SK-N-SH treated with all-trans-retinoic acid at 6 μM for 48 hours (cell line): ENCODE data around the gene BLOC1S6.
A peak's percentile ranks its signal among the peaks of the same experiment; 100 is the strongest.

ENCODE experiments used
- ATAC-seq: fragments of 200-7000 bp; cut with Tn5 transposase; 3 replicates; pipeline ENCODE4 v1.9.1; 2020; ENCODE audit warnings: mild to moderate bottlenecking, moderate library complexity
- BACH2 ChIP-seq: fragments of 250-450 bp; sonication (Bioruptor Pico); IDR thresholded peaks from 2 replicates; pipeline ENCODE4 v1.9.0; 2021; ENCODE audit warnings: mild to moderate bottlenecking, borderline replicate concordance
- CREB5 ChIP-seq: fragments of 250-450 bp; sonication (Bioruptor Pico); IDR thresholded peaks from 2 replicates; pipeline ENCODE4 v1.5.1; 2020; ENCODE audit warnings: low read depth, mild to moderate bottlenecking, moderate library complexity
- CSRNP3 ChIP-seq: fragments of 250-450 bp; sonication (Bioruptor Pico); IDR thresholded peaks from 2 replicates; pipeline ENCODE4 v1.5.1; 2021; ENCODE audit warnings: mild to moderate bottlenecking, moderate library complexity
- ESRRG ChIP-seq: fragments of 250-450 bp; sonication (Bioruptor Pico); IDR thresholded peaks from 2 replicates; pipeline ENCODE4 v1.6.1; 2021; ENCODE audit warnings: mild to moderate bottlenecking
- GLIS3 ChIP-seq: fragments of 250-450 bp; sonication (Bioruptor Pico); IDR thresholded peaks from 2 replicates; pipeline ENCODE4 v1.5.0; 2020; ENCODE audit warnings: mild to moderate bottlenecking, moderate library complexity
- ISL1 ChIP-seq: fragments of 250-450 bp; sonication (Bioruptor Pico); IDR thresholded peaks from 2 replicates; pipeline ENCODE4 v2.1.2; 2022; ENCODE audit warnings: mild to moderate bottlenecking, moderate library complexity
- OSR1 ChIP-seq: fragments of 250-450 bp; sonication (Bioruptor Pico); IDR thresholded peaks from 2 replicates; pipeline ENCODE4 v1.8.0; 2022; ENCODE audit warnings: moderate library complexity, mild to moderate bottlenecking, inconsistent platforms
- PATZ1 ChIP-seq: fragments of 250-450 bp; sonication (Bioruptor Pico); IDR thresholded peaks from 2 replicates; pipeline ENCODE4 v1.8.0; 2020; ENCODE audit warnings: mild to moderate bottlenecking, moderate library complexity, borderline replicate concordance
- POU6F1 ChIP-seq: fragments of 250-450 bp; sonication (Bioruptor Pico); IDR thresholded peaks from 2 replicates; pipeline ENCODE4 v1.8.0; 2021; ENCODE audit warnings: low read depth, mild to moderate bottlenecking, moderate library complexity, borderline replicate concordance
- PPARA ChIP-seq: fragments of 250-450 bp; sonication (Bioruptor Pico); IDR thresholded peaks from 2 replicates; pipeline ENCODE4 v1.5.0; 2020; ENCODE audit warnings: mild to moderate bottlenecking, borderline replicate concordance
- RARB ChIP-seq: fragments of 250-450 bp; sonication (Bioruptor Pico); IDR thresholded peaks from 2 replicates; pipeline ENCODE4 v1.8.0; 2021; ENCODE audit warnings: mild to moderate bottlenecking, moderate library complexity
- SNAI2 ChIP-seq: fragments of 250-450 bp; sonication (Bioruptor Pico); IDR thresholded peaks from 2 replicates; pipeline ENCODE4 v1.5.0; 2020; ENCODE audit warnings: mild to moderate bottlenecking, moderate library complexity
- TCF4 ChIP-seq: fragments of 250-450 bp; sonication (Bioruptor Pico); IDR thresholded peaks from 2 replicates; pipeline ENCODE4 v1.8.0; 2021; ENCODE audit warnings: mild to moderate bottlenecking, moderate library complexity, borderline replicate concordance
- TSHZ2 ChIP-seq: fragments of 250-450 bp; sonication (Bioruptor Pico); IDR thresholded peaks from 2 replicates; pipeline ENCODE4 v1.5.0; 2020; ENCODE audit warnings: mild to moderate bottlenecking, moderate library complexity
- ZC3H10 ChIP-seq: fragments of 250-450 bp; sonication (Bioruptor Pico); IDR thresholded peaks from 2 replicates; pipeline ENCODE4 v1.5.1; 2021; ENCODE audit warnings: mild to moderate bottlenecking, moderate library complexity
- ZFP3 ChIP-seq: fragments of 250-450 bp; sonication (Bioruptor Pico); IDR thresholded peaks from 2 replicates; pipeline ENCODE4 v1.5.0; 2020; ENCODE audit warnings: mild to moderate bottlenecking, moderate library complexity
- ZNF565 ChIP-seq: fragments of 450-650 bp; formaldehyde crosslinking; conservative IDR thresholded peaks from 2 replicates; pipeline ENCODE4 v1.5.0; 2020; ENCODE audit warnings: low read depth, mild to moderate bottlenecking, moderate library complexity
- ZNF70 ChIP-seq: fragments of 450-650 bp; formaldehyde crosslinking; IDR thresholded peaks from 2 replicates; pipeline ENCODE4 v1.5.0; 2020; ENCODE audit warnings: mild to moderate bottlenecking, moderate library complexity
- ZNF8 ChIP-seq: fragments of 450-650 bp; formaldehyde crosslinking; IDR thresholded peaks from 2 replicates; pipeline ENCODE4 v1.5.0; 2020; ENCODE audit warnings: mild to moderate bottlenecking, moderate library complexity

BLOC1S6 gene

GRCh38 chr15:45631776-45632175, 44.6 kb downstream of the BLOC1S6 start:
- no peak for ATAC-seq
- TF ChIP-seq ZNF70 (CRISPR knock-in tag) (no peak), CREB5 (CRISPR knock-in tag) (no peak), CSRNP3 (CRISPR knock-in tag) (no peak), PPARA (CRISPR knock-in tag) (no peak), TSHZ2 (no peak), ISL1 (no peak), PATZ1 (CRISPR knock-in tag) (no peak), ESRRG (CRISPR knock-in tag) (no peak), ZC3H10 (CRISPR knock-in tag) (no peak), GLIS3 (no peak), RARB (CRISPR knock-in tag) (no peak), ZNF565 (CRISPR knock-in tag) (no peak), ZFP3 (CRISPR knock-in tag) (no peak), OSR1 (CRISPR knock-in tag) (no peak), TCF4 (CRISPR knock-in tag) (no peak), ZNF8 (CRISPR knock-in tag) (no peak), POU6F1 (CRISPR knock-in tag) (no peak)

- no peak for TF ChIP-seq ZNF70 (CRISPR knock-in tag)
- TF ChIP-seq OSR1 (CRISPR knock-in tag), result no peak
- TF ChIP-seq ZNF8 (CRISPR knock-in tag), result no peak
- TF ChIP-seq BACH2 (CRISPR knock-in tag), result no peak
- peak; percentile 75; the same call in 1 of the 2 replicates for TF ChIP-seq PATZ1 (CRISPR knock-in tag)
- TF ChIP-seq GLIS3, result no peak
- no peak for TF ChIP-seq SNAI2 (CRISPR knock-in tag)
- peak; percentile 78 for ATAC-seq
These were observed 47.4 kb downstream of the BLOC1S6 start, which contains the start of gene SQOR for GRCh38 chr15:45634432-45635190. TSS of gene SQOR (plus strand) at chr15:45635029. CDS start at chr15:45658924, 23,895 bp downstream.
